ENCODE data around the gene VWA7.
"Not testable (repeated sequence)": the region's sequence is repeated elsewhere in the genome, so short reads cannot be mapped to it uniquely, and the experiment has no call there.

The VWA7 gene

DNA sequence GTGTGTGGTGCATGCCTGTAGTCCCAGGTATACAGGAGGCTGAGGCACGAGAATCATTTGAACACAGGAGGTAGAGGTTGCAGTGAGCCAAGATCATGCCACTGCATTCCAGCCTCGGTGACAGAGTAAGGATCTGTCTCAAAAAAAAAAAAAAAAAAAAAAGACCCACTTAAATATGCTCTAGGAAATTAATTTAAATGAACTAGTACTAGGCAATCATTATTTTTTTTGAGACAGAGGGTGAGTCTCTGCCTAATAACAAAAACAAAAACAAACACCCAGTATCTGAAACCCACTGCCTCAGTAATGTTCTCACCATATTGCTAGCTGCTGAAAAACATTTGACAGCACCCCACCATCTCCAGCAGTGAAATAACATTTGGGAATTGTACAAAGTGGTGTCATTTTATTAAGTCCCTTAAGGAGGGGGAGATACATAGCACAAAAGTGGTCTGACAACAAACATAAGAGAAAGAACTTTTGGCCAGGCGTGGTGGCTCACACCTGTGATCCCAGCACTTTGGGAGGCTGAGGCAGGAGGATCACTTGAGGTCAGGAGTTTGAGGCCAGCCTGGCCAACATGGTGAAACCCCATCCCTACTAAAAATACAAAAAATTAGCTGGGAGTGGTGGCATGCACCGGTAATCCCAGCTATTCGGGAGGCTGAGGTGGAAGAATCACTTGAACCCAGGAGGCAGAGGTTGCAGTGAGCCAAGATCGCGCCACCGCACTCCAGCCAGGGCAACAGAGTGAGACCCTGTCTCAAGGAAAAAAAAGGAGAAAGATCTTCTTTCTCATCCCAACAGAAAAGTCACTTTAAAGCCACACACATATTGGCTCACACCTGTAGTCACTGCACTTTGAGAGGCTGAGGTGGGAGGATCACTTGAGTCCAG lies 24.2 kb upstream of the VWA7 start:
- not testable (repeated sequence) for DNase-seq (ENCODE audit: low read depth)

- DNase-seq (ENCODE audit: low read depth), result no peak
Measured at GRCh38 chr6:31799781-31800180, 22.7 kb upstream of the VWA7 start.

DNA sequence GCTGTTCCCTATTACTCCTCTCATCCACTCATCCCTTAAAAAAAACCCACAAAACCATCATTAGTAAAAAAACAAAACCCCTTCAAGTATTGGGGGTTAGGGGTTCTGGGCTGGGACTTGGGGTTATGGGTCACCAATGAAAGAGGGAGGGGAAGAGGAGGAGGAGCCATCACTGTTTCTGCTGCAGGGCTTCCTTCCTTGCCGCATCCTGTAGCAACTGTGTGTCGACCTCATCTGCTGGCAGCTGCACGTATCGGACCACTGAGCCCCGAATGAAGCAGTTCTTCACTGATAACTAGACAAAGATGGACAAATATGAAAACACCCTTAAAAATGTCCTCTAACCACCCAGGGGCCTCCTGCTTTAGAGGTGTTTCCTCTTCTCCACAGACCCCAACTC lies 20.5 kb upstream of the VWA7 start:
- peak; percentile 24 for DNase-seq (ENCODE audit: low read depth)

- no peak for DNase-seq (ENCODE audit: low read depth)
Measured at GRCh38 chr6:31796993-31797385, 19.9 kb upstream of the VWA7 start.

- peak; percentile 77 for DNase-seq (ENCODE audit: low read depth)
Measured at GRCh38 chr6:31795616-31796298, 18.6 kb upstream of the VWA7 start, which contains the start of gene VARS1. Gene VARS1, minus strand, starts transcription at chr6:31795752. Its CDS starts 535 bp downstream, at chr6:31795217.

- no peak for DNase-seq (ENCODE audit: low read depth)
Measured at GRCh38 chr6:31794866-31795615, 17.9 kb upstream of the VWA7 start.

DNA sequence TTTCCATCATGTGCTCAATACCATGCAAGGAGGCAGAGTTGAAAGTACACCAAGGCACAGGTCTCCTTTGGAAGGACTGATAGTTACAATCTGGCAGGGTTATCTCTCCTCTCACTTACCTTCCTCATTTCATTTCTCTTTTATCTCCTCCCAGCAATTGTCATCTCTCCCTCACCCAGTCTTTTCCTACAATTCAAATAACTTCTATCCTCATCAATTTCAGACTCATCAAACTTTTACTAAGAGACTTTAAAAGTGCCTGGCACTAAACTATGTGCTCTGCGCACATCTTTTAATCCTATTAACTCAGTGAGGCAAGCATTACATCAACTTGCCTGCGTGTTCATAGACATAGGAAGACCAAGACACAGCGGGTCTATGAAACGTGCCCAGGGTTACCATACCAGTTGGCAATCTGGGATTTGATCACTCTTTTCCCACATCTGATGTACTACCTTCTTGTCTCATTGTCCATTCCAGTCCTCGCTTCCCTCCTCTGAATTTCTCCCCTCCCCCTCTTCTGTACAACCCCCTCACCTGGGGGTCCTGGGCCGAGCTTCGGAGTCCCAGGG lies 17.3 kb upstream of the VWA7 start:
- no peak for DNase-seq (ENCODE audit: low read depth)

DNA sequence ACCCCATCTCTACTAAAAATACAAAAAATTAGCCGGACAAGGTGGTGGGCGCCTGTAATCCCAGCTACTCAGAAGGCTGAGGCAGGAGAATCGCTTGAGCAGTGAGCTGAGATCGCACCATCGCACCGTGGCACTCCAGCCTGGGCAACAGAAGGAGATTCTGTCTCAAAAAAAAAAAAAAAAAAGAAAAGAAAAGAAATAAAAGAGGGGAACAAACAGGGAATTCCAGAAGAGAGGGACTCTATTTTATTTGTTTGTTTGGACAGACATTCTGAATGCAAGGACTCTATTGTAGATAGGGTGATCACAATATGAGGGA lies 16.8 kb upstream of the VWA7 start:
- not testable (repeated sequence) for DNase-seq (ENCODE audit: low read depth)

DNA sequence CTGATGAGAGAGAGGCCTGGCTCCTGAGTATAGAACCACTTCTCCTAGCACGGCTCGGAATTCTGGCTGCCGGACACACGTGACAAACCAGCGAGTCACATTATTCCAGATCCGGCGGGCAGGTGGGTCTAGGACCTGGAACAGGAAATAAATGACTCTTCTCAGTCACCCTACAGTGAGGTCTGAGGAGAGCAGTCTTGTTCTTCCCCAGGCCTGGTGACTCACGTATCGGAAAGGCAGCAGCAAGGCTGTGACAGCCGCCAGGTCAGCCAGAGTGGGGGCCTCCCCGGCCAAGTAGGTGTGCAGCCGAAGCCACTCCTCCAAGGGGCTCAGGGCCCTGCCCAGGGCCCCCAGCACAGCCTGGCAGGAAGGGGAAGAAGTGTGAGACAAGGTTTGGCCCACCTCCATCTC lies 15.6 kb upstream of the VWA7 start:
- DNase-seq (ENCODE audit: low read depth), result no peak

DNA sequence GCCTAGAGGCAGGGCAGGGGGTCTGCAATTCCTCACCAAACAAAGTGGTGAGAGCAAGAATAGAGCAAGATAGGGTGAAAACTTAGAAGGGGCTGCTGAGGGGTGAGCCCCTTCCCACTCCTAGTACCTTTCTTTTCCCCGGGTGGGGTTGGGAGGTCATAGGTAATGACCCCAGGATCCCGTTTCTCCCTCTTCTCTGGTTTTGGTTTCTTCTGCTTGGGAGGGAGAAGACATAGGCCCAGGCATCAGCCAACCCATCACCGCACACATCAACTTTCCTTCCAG lies 14.9 kb upstream of the VWA7 start:
- no peak for DNase-seq (ENCODE audit: low read depth)

DNA sequence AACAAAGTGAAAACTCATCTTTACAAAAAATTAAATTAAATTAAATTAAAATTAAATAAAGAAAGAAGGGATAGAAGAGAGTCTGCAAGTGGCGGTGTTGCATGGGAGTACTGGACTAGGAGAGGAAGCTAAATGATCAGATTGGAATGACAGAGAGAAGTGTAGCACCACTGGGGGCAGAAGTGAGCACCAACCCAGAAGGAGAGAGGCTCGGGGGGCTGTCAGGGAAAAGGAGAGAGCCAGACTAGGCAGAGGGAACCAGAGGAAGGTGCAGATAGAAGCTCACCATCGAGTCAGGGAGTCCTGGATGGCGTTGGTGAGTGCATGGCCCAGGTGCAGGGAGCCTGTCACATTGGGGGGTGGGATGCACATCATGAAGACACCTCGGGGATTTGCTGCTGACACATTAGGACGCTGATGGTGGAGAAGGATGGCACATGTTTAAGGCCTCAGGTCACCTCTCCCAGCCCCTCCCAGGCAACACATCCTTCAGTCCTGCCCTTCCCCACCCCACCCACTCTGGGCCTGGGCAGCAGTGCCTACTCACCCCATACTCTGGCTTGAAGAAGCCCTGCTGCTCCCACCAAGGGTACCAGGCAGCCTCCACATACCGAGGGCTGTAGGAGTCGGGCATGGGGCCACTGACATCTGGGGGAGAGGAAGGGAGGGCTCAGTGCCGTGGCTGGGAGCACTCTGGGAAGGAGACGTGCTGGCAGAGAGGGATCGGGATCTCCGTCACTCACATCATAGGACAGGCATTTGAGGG lies 14.4 kb upstream of the VWA7 start:
- no peak for DNase-seq (ENCODE audit: low read depth)

DNA sequence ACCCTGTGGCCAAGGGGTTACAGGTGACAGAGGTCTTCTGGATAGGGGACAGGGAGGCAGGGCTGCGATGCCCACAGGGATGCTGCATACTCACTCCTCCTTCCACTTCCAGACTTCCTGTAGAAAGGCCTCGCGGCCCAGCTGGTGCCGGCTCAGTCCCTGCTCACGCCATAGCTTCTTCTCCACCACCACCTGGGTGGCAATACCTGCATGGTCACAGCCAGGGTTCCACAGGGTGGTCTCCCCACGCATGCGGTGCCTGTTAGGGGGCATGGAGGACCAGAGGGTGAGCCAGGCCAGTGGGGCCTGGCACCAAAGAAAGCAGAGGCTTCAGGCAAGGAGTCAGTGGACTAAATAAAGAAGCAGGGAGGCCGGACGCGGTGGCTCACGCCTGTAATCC lies 8.3 kb upstream of the VWA7 start:
- no peak for DNase-seq (ENCODE audit: low read depth)

DNA sequence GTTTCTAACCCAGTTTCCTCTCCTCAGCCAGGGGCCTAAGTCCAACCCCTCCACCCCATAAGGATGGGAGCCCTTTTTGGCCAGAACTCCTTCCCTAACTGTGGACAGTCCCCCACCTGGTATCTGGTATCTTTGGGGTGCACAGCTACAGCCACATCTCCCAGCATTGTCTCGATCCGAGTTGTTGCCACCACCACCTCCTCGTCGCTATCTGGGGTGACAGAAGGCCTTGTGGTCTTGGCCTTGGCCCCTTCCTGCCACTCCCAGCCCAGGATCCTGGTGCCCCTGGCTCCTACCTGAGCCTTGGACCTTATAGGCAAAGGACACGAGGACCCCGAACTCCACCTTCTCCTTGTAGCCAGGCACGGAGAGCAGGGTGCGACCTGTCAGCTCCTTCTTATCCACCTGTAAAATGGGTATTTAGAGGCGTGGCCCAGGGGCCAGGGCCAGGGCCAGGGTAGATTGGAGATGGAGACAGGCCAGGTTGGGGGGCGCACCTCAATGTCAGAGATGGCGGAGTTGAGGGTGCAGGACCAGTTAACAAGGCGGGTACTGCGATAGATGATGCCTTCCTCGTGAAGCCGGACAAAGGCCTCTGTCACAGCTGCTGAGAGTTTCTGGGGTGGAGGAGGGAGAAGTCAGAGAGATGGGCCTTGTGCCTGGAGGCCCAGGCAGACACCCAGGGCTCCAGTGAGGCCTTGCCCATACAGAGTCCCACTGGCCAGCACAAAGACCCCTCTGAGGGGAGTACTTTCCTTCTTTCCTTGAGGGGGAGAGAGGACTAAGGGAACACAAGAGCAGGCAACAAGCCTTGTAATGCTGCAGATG lies 7.2 kb upstream of the VWA7 start:
- no peak for DNase-seq (ENCODE audit: low read depth)

- no peak for DNase-seq (ENCODE audit: low read depth)
Measured at GRCh38 chr6:31782126-31782855, 5.2 kb upstream of the VWA7 start.

GRCh38 chr6:31781244-31782125 lies 4.4 kb upstream of the VWA7 start:
- no peak for DNase-seq (ENCODE audit: low read depth)

GRCh38 chr6:31780507-31781243 lies 3.5 kb upstream of the VWA7 start:
- no peak for DNase-seq (ENCODE audit: low read depth)

- DNase-seq (ENCODE audit: low read depth), result no peak
Measured at GRCh38 chr6:31779908-31780307, 2.8 kb upstream of the VWA7 start.

All from activated T-helper 1 cell treated with Interleukin-2 at 50 U/mL for 16 hours (primary cell).